ENCODE data around the gene MRPL40. TPM values are rescaled to one million over a fixed set of nuclear protein-coding genes. Genes with fewer than 3 reads are reported as not detected.

Gene MRPL40
- total RNA-seq, 2 donors from 2014 or later, result 16.1 to 24.7 TPM

DNA sequence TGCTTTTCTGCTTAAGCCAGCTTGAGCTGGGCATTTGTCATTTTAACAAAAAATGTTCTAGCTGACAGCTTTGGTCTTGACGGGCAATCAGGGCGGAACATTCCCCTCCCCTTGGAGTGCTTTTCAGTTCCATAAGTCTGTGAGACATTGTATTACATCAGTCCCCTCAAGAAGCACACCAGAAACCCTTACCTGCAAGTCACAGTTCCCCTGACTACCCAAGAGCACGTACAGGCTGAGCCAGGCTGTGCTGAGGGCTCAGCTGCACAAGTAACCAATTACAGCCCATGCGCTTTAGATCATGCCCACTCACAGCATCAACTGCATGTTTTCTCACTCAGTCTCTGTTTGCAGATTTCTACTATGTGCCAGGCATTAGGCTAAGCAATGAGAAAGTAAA lies 19.9 kb upstream of the MRPL40 start:
- Histone ChIP-seq H3K9ac (ENCODE audit: low read depth in 2 of 2, low read length in 2 of 2) (no peak overlapping the region), H3K4me3 (no peak overlapping the region), H3K4me1 (no peaks in the 10 kb centered on the region), H3K9me3 (no peaks in the 10 kb centered on the region), H3K27me3 (no peaks in the 10 kb centered on the region), H3K36me3 (no peaks in the 10 kb centered on the region), H3K27ac (no peak overlapping the region)
- DNase-seq, result no peak
- intact Hi-C loops (cut with DNase I), result no loop called here
- TF ChIP-seq, protein P1, sequence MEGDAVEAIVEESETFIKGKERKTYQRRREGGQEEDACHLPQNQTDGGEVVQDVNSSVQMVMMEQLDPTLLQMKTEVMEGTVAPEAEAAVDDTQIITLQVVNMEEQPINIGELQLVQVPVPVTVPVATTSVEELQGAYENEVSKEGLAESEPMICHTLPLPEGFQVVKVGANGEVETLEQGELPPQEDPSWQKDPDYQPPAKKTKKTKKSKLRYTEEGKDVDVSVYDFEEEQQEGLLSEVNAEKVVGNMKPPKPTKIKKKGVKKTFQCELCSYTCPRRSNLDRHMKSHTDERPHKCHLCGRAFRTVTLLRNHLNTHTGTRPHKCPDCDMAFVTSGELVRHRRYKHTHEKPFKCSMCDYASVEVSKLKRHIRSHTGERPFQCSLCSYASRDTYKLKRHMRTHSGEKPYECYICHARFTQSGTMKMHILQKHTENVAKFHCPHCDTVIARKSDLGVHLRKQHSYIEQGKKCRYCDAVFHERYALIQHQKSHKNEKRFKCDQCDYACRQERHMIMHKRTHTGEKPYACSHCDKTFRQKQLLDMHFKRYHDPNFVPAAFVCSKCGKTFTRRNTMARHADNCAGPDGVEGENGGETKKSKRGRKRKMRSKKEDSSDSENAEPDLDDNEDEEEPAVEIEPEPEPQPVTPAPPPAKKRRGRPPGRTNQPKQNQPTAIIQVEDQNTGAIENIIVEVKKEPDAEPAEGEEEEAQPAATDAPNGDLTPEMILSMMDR (IDR thresholded peaks at IDR 0.05), result no peak

DNA sequence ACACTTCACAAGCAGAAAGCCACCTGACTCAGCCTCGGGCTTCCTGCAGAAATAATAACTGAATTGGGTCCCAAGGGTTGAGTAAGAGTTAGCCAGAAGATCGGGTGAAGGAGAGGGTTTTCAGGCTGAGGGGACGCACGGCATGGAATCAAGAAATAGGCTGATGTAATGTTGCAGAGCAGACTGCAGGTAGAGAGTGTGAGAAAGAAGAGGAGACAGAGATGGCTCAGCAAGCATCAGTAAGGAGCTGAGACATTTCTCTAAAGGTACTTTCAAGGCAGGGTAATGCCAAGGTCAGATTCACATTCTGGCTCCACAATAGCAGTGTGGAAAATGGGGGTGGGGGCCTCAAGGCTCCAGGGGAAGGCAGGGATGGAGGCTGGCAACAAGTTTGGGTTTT lies 19.4 kb upstream of the MRPL40 start:
- Histone ChIP-seq H3K4me1 (no peaks in the 10 kb centered on the region), H3K27ac (no peak overlapping the region), H3K9ac (ENCODE audit: low read depth in 2 of 2, low read length in 2 of 2) (no peak overlapping the region), H3K36me3 (no peaks in the 10 kb centered on the region), H3K27me3 (no peaks in the 10 kb centered on the region), H3K9me3 (no peaks in the 10 kb centered on the region), H3K4me3 (no peak overlapping the region)
- TF ChIP-seq, protein P1 (IDR thresholded peaks at IDR 0.05), result no peak
- DNase-seq, result no peak
- intact Hi-C loops (cut with DNase I), result no loop called here

DNA sequence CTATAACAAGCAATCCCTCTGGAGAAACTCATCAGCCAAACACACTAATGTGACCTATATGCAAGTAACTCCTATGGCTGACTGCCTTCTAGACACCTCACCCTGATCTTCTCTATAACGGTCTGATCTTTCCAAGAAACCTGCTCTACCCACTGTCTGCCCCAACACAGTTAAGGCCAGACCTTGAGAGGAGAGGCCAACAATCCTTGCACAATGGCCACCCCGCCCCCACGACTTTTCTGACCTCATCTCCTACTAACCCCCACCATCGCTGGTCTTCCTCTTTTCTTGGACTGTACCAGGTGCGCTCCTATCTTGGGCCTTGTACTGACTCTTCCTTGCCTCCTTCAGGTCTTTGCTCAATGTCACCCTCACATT lies 13.3 kb upstream of the MRPL40 start:
- TF ChIP-seq, protein P1 (IDR thresholded peaks at IDR 0.05), result no peak
- no peak overlapping the region for H3K4me3 ChIP-seq
- no peaks in the 10 kb centered on the region for H3K9me3 ChIP-seq
- no peaks in the 10 kb centered on the region for H3K4me1 ChIP-seq
- no peak for DNase-seq
- H3K27ac ChIP-seq, result no peak overlapping the region
- no peak overlapping the region for H3K9ac ChIP-seq (ENCODE audit: low read depth in 2 of 2, low read length in 2 of 2)
- intact Hi-C loops (cut with DNase I), result no loop called here
- H3K36me3 ChIP-seq, result no peaks in the 10 kb centered on the region
- H3K27me3 ChIP-seq, result no peaks in the 10 kb centered on the region

DNA sequence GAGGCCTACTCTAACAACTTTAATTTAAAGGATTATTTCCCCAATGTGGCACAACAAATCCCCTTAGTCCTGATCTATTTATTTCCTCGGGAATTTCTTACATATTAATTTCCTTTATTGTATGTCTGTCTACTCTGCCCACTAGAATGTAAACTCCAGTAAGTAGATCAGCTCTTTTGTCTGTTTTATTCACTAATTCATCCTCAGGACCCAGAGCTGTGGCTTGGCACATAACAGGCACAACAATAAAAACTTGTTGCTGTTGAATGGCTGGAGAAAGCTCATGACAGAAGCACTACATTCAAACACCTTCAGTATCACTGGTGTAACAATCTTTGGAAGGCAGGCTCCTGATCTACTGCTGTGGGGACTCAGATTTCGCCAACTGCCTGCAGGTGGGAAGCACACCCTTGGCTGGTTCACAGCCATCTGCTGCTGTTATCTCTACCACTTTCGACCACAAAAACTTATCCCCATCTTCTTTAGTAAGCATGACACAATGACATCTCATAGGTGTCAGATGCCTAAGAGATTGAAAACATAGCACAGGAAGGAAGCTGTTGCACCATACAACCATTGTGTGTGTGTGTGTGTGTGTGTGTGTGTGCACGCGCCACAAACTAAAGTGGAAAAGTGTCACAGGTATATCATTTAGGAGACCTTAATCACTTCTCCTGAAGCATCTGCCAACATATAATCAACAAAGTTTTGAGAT lies 12.7 kb upstream of the MRPL40 start:
- no peaks in the 10 kb centered on the region for H3K36me3 ChIP-seq
- H3K27ac ChIP-seq, result no peak overlapping the region
- no peaks in the 10 kb centered on the region for H3K9me3 ChIP-seq
- H3K9ac ChIP-seq (ENCODE audit: low read depth in 2 of 2, low read length in 2 of 2), result no peak overlapping the region
- no peaks in the 10 kb centered on the region for H3K4me1 ChIP-seq
- no peaks in the 10 kb centered on the region for H3K27me3 ChIP-seq
- TF ChIP-seq, protein P1 (IDR thresholded peaks at IDR 0.05), result no peak
- no peak for DNase-seq
- intact Hi-C loops (cut with DNase I), result no loop called here
- H3K4me3 ChIP-seq, result no peak overlapping the region

DNA sequence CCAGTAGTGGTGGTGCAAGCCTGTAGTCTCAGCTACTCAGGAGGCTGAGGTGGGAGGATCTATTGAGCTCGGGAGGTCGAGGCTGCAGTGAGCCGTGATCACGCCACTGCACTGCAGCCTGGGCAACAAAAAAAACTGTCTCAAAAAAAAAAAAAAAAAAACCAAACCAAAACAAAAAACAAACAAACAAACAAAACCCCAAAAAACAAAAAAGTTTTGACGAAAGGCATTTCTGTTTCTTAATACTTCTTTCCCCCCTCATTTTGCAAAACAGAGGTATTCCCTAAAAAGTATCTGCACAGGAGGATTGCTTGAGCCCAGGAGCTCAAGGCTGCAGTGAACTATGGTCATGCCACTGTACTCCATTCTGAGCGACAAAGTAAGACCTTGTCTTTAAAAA lies 12.0 kb upstream of the MRPL40 start:
- no peak overlapping the region for H3K27ac ChIP-seq
- no peaks in the 10 kb centered on the region for H3K9me3 ChIP-seq
- TF ChIP-seq, protein P1 (IDR thresholded peaks at IDR 0.05), result no peak
- H3K4me3 ChIP-seq, result no peak overlapping the region
- H3K9ac ChIP-seq (ENCODE audit: low read depth in 2 of 2, low read length in 2 of 2), result no peak overlapping the region
- intact Hi-C loops (cut with DNase I), result no loop called here
- no peaks in the 10 kb centered on the region for H3K27me3 ChIP-seq
- H3K36me3 ChIP-seq, result no peaks in the 10 kb centered on the region
- no peak for DNase-seq
- no peaks in the 10 kb centered on the region for H3K4me1 ChIP-seq
